Measurements from ENCODE around the gene HEXA. TPM values are rescaled to one million over a fixed set of nuclear protein-coding genes. Genes with fewer than 3 reads are reported as not detected.
"Not testable (repeated sequence)": the region's sequence is repeated elsewhere in the genome, so short reads cannot be mapped to it uniquely, and the experiment has no call there.

The HEXA gene
- total RNA-seq, 3 donors from 2014 or later (not counting 1 experiment from before 2014, with no cell fraction given): 154 to 173 (median 172) TPM

DNA sequence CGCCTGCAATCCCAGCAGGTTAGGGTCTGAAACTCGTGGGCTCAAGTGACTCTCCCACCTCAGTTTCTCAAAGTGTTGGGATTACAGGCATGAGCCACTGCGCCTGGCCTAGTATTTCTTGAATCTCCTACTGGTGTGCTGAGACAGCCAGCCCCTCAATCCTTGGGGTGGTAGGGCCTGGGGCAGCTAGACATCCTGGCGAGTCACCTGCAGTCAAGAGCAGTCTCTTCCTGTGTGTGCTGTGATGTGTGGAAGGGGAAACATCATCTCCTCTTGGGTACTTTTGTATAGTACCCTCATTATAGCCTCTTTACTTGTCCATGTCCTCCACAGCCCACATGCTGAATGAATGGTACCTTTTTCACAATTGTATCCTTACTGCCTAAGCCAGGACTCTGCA is 4.9 kb upstream of the HEXA start:
- Histone ChIP-seq H3K27ac (ENCODE audit: low read length) (no peak overlapping the region), H3K4me3 (ENCODE audit: low read length) (no peak overlapping the region), H3K27me3 (ENCODE audit: control insufficient read depth, insufficient read depth, low read length) (no peaks in the 10 kb centered on the region), H3K36me3 (ENCODE audit: control insufficient read depth, insufficient read depth, low read length) (no peaks in the 10 kb centered on the region), H3K9me3 (ENCODE audit: control insufficient read depth, insufficient read depth, low read length) (no peaks in the 10 kb centered on the region), H3K4me1 (ENCODE audit: control insufficient read depth, insufficient read depth, low read length) (peaks cover 4% of the 10 kb centered on the region)
- DNase-seq (no peak), ATAC-seq (no peak)
- Mint-ChIP-seq H3K36me3 (no peaks in the 10 kb centered on the region), H3K4me3 (no peak overlapping the region), H3K27me3 (ENCODE audit: low read depth in 2 of 2) (peaks cover 14% of the 10 kb centered on the region in 2 donors), H3K9me3 (no peaks in the 10 kb centered on the region), H3K27ac (no peak overlapping the region), H3K4me1 (peaks cover 13 to 18% of the 10 kb centered on the region in 2 donors)
- TF ChIP-seq, protein P1, sequence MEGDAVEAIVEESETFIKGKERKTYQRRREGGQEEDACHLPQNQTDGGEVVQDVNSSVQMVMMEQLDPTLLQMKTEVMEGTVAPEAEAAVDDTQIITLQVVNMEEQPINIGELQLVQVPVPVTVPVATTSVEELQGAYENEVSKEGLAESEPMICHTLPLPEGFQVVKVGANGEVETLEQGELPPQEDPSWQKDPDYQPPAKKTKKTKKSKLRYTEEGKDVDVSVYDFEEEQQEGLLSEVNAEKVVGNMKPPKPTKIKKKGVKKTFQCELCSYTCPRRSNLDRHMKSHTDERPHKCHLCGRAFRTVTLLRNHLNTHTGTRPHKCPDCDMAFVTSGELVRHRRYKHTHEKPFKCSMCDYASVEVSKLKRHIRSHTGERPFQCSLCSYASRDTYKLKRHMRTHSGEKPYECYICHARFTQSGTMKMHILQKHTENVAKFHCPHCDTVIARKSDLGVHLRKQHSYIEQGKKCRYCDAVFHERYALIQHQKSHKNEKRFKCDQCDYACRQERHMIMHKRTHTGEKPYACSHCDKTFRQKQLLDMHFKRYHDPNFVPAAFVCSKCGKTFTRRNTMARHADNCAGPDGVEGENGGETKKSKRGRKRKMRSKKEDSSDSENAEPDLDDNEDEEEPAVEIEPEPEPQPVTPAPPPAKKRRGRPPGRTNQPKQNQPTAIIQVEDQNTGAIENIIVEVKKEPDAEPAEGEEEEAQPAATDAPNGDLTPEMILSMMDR (IDR thresholded peaks at IDR 0.05): no peak
- intact Hi-C loops (cut with micrococcal nuclease): no loop called here
- WGBS (ENCODE audit: insufficient coverage): 85% methylated on average over 3 of the region's 4 CpGs

DNA sequence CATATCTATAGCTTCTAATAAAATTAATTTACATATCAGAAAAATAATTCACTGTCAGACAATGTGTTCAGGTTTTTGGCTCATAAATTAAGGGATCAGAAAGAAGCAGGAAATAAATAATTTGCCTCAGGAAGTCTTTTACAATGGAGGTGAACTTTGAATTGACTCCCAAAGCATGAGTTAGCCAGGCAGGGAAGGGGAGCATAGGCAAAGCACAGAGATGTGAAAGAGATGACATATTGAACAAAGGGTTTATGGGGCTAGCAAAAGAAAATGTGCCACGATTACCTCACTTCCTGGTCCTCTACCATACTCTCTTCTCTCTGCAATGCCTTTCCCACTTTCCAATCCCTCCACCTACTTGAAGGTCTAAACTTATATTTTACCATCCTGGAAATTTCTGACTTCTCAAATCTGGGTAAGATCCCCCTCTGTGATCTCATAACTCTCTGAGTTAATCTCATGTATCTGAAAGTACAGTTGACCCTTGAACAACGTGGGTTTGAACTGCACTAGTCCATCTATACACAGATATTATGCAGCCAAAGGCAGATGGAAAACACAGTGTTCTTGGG is 4.1 kb upstream of the HEXA start:
- Mint-ChIP-seq H3K9me3 (no peaks in the 10 kb centered on the region), H3K27me3 (ENCODE audit: low read depth in 2 of 2) (peaks cover 8 to 14% of the 10 kb centered on the region in 2 donors), H3K27ac (no peak overlapping the region), H3K4me3 (no peak overlapping the region), H3K36me3 (no peaks in the 10 kb centered on the region), H3K4me1 (peaks cover 21 to 26% of the 10 kb centered on the region in 2 donors)
- Histone ChIP-seq H3K4me1 (ENCODE audit: control insufficient read depth, insufficient read depth, low read length) (peaks cover 11% of the 10 kb centered on the region), H3K36me3 (ENCODE audit: control insufficient read depth, insufficient read depth, low read length) (no peaks in the 10 kb centered on the region), H3K27ac (ENCODE audit: low read length) (no peak overlapping the region), H3K4me3 (ENCODE audit: low read length) (no peak overlapping the region), H3K9me3 (ENCODE audit: control insufficient read depth, insufficient read depth, low read length) (no peaks in the 10 kb centered on the region), H3K27me3 (ENCODE audit: control insufficient read depth, insufficient read depth, low read length) (no peaks in the 10 kb centered on the region)
- DNase-seq: no peak
- WGBS (ENCODE audit: insufficient coverage): 70% methylated on average over 2 of the region's 2 CpGs
- no peak for ATAC-seq
- intact Hi-C loops (cut with micrococcal nuclease): loop anchor here (5.0 to 10.0 kb wide), 2 partner anchors 153 to 405 kb away; partner anchors contain the start of gene ADPGK
- TF ChIP-seq, protein P1 (IDR thresholded peaks at IDR 0.05): no peak

DNA sequence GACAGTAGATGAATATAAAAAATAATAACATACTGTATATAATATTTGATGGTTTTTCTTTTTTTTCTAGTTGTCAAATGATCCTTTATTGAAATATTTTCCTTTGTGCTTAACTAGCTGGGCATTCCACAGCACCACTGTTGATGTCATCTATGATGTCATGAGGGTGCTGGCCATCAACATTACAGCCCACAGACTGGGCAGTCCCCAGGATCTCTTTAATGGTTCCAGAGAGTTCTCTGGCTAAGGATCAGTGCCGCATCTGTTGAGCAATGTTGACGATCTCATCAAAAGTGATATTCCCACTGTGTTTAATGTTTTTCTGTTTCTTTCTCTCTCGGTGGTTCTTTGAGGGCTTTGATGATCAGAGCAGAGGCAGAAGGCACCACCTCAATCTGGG is 3.3 kb upstream of the HEXA start:
- not testable (repeated sequence) for DNase-seq; H3K9me3 ChIP-seq (ENCODE audit: control insufficient read depth, insufficient read depth, low read length); H3K9me3 Mint-ChIP-seq; ATAC-seq; H3K36me3 Mint-ChIP-seq; H3K27me3 ChIP-seq (ENCODE audit: control insufficient read depth, insufficient read depth, low read length); H3K27ac ChIP-seq (ENCODE audit: low read length); H3K4me3 ChIP-seq (ENCODE audit: low read length); H3K4me3 Mint-ChIP-seq; H3K27ac Mint-ChIP-seq; H3K36me3 ChIP-seq (ENCODE audit: control insufficient read depth, insufficient read depth, low read length); H3K27me3 Mint-ChIP-seq (ENCODE audit: low read depth in 2 of 2)
- intact Hi-C loops (cut with micrococcal nuclease): loop anchor here (5.0 to 10.0 kb wide), 2 partner anchors 152 to 406 kb away; partner anchors contain the start of gene ADPGK
- H3K4me1 Mint-ChIP-seq: peaks cover 29 to 35% of the 10 kb centered on the region in 2 donors
- peaks cover 15% of the 10 kb centered on the region for H3K4me1 ChIP-seq (ENCODE audit: control insufficient read depth, insufficient read depth, low read length)
- WGBS (ENCODE audit: insufficient coverage): 98% methylated on average over 3 of the region's 3 CpGs

DNA sequence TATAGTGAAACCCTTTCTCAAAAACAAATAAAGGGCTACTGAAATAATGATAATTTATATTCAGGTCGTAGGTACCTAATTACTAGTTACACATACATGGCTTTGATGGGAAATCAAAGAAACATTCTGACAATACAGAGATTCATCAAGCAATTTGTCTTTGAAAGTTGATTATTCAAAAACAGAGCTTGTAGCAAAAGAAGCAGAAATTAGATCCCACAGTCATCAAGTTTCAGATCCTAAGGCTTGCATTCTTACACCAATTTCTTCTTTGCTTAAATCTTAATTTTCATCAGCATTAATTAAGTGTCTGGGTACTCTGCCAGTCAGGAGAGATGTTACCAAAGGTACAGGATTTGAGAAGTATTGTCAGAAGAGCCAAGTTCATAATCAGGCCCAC is 1.5 kb upstream of the HEXA start:
- peak overlapping the region; percentile 96 to 99 for H3K27ac Mint-ChIP-seq
- no peak overlapping the region for H3K4me3 Mint-ChIP-seq
- no peaks in the 10 kb centered on the region for H3K9me3 Mint-ChIP-seq
- no peaks in the 10 kb centered on the region for H3K27me3 Mint-ChIP-seq (ENCODE audit: low read depth in 2 of 2)
- Histone ChIP-seq H3K27me3 (ENCODE audit: control insufficient read depth, insufficient read depth, low read length) (no peaks in the 10 kb centered on the region), H3K36me3 (ENCODE audit: control insufficient read depth, insufficient read depth, low read length) (no peaks in the 10 kb centered on the region), H3K4me3 (ENCODE audit: low read length) (no peak overlapping the region), H3K27ac (ENCODE audit: low read length) (peak overlapping the region; percentile 86), H3K9me3 (ENCODE audit: control insufficient read depth, insufficient read depth, low read length) (no peaks in the 10 kb centered on the region), H3K4me1 (ENCODE audit: control insufficient read depth, insufficient read depth, low read length) (peaks cover 22% of the 10 kb centered on the region)
- ATAC-seq: no peak
- intact Hi-C loops (cut with micrococcal nuclease): loop anchor here (2.0 to 10.0 kb wide), 3 partner anchors 97 to 407 kb away; partner anchors contain the start of genes ADPGK and ARIH1
- no CpG with 5 or more reads among the region's 1 CpG for WGBS (ENCODE audit: insufficient coverage)
- TF ChIP-seq, protein P1 (IDR thresholded peaks at IDR 0.05): no peak
- no peaks in the 10 kb centered on the region for H3K36me3 Mint-ChIP-seq
- DNase-seq: no peak
- peaks cover 34 to 42% of the 10 kb centered on the region in 2 donors for H3K4me1 Mint-ChIP-seq
